ENCODE results near the gene HOOK2. TPM values are rescaled to one million over a fixed set of nuclear protein-coding genes. Genes with fewer than 3 reads are reported as not detected.

The HOOK2 gene
- total and polyA plus RNA-seq, 9 of the 15 experiments (the other 6 are each of a cell fraction or from before 2014, with no cell fraction given) = 1.3 to 17.2 (median 9.9) TPM

DNA sequence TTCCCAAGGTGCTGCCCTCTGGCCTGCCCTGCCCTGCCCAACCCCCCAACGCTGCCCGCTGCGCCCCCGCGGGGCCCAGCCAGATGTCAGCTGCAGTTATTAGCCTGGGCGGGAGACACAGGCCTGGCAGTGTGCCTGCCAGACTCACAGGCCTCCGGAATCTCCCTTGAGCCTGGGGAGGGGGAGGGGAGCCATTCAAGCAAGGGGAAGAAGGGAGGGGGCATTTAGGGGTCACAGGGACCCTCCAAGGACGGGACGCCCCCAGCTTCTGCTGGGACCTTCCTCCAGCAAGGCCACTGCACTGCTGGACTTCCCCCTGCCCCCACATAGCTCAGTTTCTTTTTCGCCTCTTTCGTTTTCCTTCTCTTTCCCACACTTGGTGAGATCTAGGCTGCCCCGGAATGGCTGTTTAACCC is 13.3 kb upstream of the HOOK2 start (continued):
- TF ChIP-seq REST (IDR thresholded peaks at IDR 0.05; ENCODE audit: borderline replicate concordance) (no peak), REST (CRISPR knock-in tag; IDR thresholded peaks at IDR 0.05; ENCODE audit: low read depth) (no peak), ZNF140 (CRISPR knock-in tag; IDR thresholded peaks at IDR 0.05) (no peak), CBFB (CRISPR knock-in tag; IDR thresholded peaks at IDR 0.05) (no peak), SAFB (IDR thresholded peaks at IDR 0.05; ENCODE audit: borderline replicate concordance, low read depth, low read length) (no peak), ARID3A (IDR thresholded peaks at IDR 0.05; ENCODE audit: borderline replicate concordance, low read depth, low read length) (no peak), HCFC1 (IDR thresholded peaks at IDR 0.05; ENCODE audit: low read depth, low read length) (no peak), PURB (CRISPR knock-in tag; IDR thresholded peaks at IDR 0.05; ENCODE audit: low read depth) (no peak), NFE2 (IDR thresholded peaks at IDR 0.05; ENCODE audit: low read depth) (no peak), ZNF197 (CRISPR knock-in tag; IDR thresholded peaks at IDR 0.05; ENCODE audit: low read depth) (no peak), DMBX1 (CRISPR knock-in tag; IDR thresholded peaks at IDR 0.05; ENCODE audit: borderline replicate concordance) (no peak)
- TF ChIP-seq, protein P1, sequence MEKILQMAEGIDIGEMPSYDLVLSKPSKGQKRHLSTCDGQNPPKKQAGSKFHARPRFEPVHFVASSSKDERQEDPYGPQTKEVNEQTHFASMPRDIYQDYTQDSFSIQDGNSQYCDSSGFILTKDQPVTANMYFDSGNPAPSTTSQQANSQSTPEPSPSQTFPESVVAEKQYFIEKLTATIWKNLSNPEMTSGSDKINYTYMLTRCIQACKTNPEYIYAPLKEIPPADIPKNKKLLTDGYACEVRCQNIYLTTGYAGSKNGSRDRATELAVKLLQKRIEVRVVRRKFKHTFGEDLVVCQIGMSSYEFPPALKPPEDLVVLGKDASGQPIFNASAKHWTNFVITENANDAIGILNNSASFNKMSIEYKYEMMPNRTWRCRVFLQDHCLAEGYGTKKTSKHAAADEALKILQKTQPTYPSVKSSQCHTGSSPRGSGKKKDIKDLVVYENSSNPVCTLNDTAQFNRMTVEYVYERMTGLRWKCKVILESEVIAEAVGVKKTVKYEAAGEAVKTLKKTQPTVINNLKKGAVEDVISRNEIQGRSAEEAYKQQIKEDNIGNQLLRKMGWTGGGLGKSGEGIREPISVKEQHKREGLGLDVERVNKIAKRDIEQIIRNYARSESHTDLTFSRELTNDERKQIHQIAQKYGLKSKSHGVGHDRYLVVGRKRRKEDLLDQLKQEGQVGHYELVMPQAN (IDR thresholded peaks at IDR 0.05; ENCODE audit: borderline replicate concordance) = no peak
- TF ChIP-seq, protein P2, sequence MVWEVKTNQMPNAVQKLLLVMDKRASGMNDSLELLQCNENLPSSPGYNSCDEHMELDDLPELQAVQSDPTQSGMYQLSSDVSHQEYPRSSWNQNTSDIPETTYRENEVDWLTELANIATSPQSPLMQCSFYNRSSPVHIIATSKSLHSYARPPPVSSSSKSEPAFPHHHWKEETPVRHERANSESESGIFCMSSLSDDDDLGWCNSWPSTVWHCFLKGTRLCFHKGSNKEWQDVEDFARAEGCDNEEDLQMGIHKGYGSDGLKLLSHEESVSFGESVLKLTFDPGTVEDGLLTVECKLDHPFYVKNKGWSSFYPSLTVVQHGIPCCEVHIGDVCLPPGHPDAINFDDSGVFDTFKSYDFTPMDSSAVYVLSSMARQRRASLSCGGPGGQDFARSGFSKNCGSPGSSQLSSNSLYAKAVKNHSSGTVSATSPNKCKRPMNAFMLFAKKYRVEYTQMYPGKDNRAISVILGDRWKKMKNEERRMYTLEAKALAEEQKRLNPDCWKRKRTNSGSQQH (CRISPR knock-in tag; IDR thresholded peaks at IDR 0.05) = no peak
- TF ChIP-seq, protein P3, sequence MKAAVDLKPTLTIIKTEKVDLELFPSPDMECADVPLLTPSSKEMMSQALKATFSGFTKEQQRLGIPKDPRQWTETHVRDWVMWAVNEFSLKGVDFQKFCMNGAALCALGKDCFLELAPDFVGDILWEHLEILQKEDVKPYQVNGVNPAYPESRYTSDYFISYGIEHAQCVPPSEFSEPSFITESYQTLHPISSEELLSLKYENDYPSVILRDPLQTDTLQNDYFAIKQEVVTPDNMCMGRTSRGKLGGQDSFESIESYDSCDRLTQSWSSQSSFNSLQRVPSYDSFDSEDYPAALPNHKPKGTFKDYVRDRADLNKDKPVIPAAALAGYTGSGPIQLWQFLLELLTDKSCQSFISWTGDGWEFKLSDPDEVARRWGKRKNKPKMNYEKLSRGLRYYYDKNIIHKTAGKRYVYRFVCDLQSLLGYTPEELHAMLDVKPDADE (conservative IDR thresholded peaks at IDR 0.05; ENCODE audit: control insufficient read depth, low read depth, low read length) = no peak
